Fibroblast of the conjunctiva (primary cell): ENCODE data around the gene FHIT.

Experiments
- DNase-seq: peaks from one replicate; pipeline ENCODE4 v3.0.0-alpha.2; 2010; ENCODE audit warnings: low read depth

FHIT gene

DNA sequence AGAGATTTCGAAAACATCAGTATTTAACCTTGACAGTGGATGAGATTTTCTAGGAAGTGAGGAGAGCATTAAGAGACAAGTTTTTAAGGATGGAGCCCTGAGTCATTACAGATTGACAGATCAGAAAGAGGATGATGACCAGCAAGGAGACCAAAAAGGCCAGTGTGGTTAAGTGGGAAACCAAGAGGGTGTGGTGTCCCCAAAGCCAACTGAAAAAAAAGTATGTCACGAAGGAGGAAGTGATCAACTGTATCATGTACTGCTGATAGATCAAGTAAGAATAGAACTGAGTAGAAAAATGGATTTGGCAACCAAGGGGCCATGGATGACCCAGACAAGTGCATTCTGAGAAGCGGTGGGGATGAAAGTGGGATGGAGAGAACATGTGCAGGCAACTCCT is 491.8 kb downstream of the FHIT start:
- DNase-seq, result no peak

DNA sequence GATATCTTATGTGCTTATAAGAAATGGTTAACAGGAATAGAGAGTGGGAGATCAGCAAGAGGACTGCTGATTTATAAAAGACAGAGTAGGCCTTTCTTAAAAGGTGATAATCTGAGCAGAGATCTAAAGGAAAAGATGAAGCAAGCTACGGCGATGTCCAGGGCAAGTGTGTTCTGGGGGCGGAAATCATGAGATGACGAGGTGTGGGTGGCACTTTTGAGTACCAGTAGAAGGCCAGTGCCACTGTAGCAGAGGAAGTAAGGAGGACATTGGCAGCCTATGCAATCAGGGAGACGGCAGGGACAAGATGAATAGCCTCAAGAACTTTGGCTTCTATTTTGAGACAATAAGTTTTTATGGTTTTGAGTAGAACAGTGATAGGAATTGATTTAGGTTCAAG is 492.4 kb downstream of the FHIT start:
- no peak for DNase-seq

DNA sequence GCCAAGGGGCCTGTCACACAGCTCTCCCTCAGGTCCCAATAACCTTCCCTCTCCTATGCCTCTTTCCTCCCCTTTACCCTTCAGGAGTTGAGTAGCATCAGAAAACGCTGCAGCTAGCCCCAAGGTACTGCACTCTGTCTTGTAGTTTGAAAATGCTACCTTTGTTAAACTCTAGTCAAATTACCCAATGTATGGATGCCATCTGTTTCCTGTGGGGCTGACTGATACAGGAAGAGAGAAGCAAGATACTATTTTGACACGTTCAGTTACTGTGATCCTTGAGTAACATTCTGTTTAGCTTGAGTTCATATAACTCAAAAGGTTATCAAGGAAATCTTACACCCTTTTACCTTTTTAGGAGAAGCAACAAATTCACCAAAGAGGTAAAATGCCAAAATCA is 493.1 kb downstream of the FHIT start:
- no peak for DNase-seq

DNA sequence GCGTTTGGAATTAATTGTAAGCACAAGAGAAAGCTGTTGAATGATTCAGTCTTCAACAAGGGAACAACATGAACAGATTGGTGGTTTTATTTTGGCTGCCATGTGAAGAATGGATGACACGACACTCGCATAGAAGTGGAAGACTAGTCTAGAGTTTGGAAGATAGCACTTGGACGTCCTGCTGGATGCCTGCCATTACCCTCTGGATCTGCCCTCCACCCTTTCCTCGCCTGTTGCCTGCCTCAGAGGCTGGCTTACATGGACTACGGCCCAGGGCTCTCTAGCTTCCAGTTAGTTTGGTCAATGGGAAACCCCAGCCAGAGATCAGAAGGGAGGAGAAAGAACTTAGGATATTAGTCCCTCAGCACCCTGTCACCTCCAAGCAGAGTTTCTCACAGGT is 493.5 kb downstream of the FHIT start:
- DNase-seq, result no peak

DNA sequence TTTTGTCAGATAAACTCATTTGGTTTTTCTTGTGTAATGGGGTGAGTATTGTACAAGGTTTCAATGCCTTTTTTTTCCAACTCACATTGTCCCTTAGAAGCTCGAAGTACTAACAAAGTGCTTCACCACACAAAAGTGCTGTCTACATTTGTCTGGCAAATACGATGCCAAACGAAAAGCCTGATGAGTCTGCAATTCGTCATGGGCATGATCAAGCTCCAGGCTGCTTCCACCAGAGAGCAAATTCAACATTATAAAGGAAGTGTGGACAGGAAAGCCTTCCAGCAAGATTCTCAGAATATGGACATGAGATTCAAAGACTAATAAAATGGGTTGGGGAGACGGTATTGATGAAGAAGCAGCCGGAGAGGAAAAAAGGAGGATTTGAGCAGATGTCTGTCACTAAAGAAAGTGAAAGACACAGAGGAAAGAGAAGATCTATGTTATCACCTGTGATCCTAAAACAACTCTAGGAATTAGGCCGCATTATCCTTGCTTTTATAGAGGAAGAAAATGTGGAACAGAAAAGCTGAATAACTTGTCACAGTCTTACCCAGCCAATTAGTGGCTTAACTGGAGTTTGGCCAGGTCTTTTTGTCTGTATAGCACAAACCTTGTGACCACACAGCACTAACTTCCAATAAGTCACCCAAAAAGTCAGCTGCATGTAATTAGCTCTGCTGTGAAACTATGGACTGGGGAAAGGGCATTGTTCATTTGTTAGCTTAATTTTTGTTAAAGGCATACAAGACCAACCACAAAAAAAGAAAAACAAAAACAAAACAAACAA is 494.8 kb downstream of the FHIT start:
- DNase-seq, result no peak

DNA sequence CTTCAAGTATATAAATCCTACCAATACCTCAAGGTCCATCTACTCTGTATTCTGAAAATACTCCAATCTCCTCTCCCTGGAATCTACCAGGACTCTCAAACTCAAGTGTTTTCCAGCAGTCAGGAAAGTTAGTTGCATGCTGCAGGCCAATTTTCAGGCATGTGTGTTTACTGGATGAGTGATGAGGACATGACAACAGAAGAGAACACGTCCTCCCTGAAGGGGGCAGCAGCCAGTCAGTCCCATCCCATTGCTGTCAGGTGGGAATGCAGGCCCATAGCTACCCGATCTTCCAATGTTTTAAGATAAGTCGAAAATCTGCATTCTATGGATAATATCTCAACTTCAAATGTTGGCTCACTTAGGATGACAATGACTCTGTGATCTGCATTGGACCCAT is 496.2 kb downstream of the FHIT start:
- DNase-seq, result no peak

DNA sequence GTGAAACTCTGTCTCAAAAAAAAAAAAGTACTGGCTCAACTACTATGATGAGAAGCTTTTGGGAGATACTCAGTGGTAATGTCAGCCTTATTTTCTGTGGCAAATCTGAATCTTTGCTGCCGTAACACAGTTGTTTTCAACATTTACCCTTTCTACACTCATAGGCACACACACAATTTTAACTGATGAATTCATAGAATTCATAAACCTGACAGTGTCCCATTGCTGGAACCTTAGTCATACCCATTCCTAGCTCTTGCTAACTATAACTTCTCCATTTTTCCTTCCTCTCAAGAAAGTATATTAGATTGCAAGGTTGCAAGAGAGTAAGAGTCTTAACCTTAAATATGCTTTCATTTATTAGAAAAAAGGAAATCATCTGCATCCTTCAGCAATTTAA is 496.6 kb downstream of the FHIT start:
- no peak for DNase-seq

DNA sequence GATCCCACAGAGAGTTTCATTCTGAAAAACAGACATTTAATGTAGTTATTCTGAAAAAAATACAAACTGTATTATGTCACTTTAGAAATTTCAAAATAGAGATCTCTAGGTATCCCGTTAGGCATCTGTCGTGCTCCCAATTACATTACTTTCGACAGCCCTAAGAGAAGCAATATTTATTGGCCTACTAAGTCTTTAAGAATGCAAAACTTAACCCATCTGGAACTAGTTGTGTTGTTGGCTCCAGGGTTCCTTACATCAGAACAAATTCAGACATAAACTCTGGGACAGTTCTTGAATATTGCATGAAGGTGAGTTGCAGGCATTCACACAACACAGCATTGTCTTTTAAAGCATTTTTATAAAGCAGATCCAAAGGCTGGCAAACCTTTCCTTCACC is 498.4 kb downstream of the FHIT start:
- peak; percentile 65 for DNase-seq

DNA sequence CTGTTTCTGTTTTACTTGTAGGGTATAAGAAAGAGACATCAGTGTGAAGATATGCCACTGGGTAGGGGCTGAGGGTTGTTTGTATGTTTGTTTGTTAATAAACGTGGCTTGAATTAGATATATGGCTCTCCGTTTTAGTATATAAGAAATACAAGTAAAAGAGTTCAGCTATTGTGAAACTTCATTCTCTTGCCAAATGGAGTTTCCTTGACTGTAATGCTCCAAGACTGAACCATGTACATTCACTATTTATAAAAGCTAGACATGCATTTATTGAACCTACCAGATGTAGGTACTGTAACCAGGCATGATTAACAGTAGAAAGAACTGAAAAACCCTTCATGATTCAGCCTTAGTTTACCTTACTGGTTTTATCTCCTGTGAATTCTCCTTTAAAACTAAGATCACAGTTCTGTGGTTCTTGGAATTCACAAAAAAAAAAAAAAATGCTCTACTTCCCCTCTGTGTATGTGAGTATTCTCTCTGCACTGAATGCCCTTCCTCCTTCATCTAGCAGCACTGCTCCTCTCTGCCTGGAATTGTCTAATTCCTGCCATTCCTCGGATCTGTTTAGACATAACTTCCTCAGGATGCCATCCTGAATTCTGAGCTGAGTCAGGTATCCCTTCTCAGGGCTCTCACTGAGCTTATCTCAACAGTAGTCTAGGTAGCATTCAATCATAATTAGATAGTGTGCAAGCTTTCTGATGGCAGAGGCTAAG is 504.4 kb downstream of the FHIT start:
- no peak for DNase-seq

DNA sequence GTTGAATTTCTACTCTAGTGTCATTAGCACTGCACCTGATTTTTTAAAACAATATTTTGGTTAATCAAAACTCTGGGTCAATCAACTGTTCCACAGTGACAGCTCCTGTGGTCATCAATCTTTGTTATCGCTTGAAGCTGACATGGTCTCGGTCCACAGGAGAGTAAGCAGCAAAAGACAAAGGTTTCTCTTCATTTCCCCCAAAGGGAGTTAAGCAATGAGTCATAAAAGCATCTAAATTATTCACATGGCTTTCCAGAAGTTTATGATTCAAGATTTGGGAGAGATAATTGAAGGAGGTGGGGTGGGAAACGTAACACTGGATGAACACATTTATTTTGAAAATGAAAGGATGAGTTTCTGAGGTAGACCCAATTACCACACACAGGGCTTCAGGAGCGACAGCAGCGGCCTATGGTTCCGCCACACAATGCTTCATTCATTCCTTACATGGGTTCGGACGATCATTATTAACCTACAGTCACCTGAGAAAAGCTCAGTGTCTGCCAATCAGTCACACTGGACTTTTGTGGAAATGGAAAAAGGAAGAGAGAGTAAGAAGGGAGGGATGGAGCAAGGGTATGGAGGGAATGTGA is 505.1 kb downstream of the FHIT start:
- DNase-seq, result no peak

DNA sequence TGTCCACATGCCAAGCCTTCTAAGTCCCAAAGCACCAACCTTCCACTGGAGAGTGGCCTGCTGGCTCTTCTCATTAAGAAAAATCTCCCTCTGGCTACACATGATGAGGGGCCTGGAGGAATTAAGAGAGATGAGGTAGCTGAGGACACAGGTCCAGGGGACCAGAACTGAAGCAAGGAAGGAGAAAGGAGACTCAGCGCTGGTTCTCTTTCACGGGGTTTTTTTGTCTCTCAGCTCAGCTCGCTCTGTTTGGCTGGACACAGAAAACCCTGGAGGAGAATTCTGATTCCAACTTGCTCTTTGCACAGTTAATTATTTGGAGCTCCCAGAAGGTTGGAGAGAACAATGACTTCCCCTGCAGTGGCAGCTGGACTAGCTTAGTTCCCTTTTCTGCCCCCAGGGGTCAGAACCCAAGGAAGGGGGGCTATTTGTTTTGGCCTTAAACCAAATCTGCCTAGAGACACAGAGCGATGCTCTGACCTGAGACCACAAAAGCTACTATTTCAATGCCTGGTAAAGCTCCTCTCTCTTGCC is 507.6 kb downstream of the FHIT start:
- DNase-seq, result no peak

DNA sequence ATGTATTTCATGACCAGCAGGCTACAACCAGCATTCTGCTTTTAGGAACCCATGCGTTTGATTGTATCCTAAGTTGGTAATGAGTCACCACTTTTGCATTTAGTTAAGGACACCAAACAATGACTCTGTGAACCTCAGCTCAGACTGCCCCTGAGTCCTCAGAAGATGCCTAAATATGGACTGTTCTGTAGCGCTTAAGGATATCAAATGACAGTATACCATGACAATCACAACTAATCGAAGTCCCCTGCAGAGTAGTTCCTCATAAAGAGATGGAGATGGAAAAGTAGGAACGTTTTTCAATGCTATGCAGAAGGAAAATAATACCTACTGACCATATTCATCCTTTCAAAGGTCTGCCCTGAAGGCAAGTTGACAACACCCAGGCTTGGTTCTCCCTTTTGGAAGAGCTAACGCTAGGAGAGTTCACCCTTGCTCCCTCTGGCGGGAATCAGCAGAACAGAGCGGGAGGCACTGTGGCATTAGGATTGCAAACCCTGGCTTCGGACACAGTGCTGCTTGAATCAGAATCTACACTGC is 508.6 kb downstream of the FHIT start:
- no peak for DNase-seq

DNA sequence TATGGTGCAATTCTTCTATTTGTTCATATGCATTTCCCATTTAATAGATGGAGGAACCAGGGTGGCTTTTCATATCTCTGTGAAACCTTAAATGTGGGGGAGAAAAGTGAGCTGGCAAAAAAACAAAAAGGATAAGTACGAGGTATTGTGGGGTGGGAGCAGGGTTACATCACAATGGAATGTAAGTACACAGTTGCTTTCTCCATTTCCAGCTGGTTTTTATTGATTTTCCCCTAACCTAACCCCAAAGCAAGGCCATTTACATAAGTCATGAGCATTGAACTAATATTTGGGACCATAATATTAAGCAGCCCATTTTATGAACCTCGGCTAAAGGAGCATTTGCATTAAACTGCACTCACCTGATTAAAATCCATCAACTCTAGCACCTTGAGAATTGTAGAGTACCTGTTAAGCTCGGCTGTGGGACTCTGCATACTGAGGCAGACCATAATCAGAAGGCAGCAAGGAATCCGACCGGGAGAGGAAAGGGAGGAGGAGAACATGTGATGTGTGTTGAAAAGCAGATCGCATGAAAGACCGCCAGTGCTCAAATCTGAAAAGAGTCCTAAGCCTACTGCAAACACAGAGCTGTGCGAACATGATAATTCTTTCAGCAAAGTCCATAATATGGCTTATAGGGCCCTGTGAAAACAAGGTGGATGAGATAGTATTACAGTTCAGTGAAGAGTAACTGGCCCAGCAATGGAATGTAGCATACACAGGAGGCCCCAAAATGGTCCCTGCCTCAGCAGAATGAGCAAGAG is 513.4 kb downstream of the FHIT start:
- DNase-seq, result no peak

DNA sequence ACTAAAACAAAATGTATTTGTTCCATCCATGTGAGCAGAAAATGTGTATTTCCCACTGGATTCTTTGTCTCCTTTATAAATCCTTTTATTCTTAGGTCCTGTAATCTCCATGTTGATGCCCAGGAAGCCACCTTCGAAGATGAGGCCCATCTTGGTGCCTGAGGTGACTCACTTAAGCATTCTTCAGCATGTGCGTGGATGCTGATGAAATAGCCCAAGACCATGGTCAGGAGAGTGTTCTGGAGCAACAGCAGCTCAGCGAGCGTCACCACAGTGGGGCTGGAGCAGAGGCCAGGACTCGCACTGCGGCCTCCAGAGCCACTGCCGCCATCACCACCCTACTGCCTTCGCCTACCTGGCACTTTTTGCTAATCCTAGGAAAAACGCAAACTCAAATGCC is 520.9 kb downstream of the FHIT start:
- no peak for DNase-seq

DNA sequence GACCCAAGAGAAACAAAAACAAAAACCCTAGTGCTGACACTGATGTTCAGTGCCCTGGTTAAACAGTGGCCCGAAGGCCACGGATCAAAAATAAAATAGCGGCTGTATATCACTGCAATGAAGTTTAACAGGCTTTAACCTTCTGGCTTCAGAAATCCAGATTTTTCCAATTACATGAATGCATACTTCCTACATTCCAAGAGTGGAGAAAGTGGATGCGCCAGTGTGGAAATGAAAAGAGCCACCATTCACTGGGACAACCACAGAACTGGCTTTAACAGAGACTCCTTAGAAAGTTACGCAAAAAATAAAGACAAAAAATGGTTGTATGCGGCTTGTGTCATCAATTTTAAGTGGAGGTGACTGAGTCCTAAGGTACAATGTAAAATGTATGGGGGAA is 522.2 kb downstream of the FHIT start:
- no peak for DNase-seq

DNA sequence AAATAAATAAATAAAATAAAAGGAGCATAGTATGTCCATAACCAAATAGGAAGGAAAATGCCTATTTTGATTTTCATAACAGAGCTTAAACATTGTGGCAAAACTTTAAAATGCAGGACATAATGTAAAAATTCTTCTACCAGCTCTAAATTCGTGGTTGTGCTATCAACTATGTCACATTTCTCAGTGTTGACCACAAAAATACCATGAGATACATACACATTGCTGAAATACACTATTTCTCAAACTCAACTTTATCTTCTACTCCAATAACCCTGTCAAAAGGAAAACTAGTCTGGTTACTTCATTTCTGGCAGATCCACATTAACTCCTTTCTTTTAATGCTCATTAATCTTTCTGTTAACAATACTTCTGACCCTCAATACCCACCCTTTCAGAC is 523.2 kb downstream of the FHIT start:
- DNase-seq, result no peak

DNA sequence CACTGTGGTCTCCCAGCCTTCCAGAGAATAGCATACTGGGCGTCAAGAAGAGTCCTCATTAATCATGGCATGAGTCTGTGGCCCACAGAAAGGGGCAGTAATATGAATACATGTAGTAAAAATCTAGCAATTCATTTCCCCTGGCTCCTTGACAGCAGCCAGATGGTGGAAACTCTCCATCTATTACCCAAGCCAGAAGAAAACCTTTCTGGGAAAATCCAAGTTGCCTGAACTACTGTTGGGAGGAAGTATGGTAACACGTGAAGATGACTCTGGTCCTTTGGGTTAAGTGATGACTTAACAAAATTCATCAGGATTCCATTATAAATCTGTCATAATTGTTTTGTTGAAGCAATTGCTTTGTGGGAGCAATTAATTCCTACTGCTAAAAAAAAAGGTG is 530.5 kb downstream of the FHIT start:
- no peak for DNase-seq

DNA sequence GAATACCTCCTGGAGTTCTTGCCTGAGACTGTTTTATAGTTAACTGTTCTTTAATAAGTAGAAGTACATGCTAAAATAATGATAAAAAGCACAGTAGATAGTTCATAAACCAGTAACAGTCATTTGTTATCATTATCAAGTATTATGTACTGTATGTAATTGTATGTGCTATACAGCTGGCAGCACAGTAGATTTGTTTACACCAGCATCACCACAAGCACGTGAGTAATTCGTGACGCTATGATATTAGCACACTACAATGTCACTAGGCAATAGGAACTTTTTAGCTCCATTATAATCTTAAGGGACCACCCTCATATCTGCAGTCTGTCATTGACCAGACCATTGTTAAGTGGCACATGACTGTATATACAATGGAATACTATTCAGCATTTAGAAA is 534.7 kb downstream of the FHIT start:
- no peak for DNase-seq

DNA sequence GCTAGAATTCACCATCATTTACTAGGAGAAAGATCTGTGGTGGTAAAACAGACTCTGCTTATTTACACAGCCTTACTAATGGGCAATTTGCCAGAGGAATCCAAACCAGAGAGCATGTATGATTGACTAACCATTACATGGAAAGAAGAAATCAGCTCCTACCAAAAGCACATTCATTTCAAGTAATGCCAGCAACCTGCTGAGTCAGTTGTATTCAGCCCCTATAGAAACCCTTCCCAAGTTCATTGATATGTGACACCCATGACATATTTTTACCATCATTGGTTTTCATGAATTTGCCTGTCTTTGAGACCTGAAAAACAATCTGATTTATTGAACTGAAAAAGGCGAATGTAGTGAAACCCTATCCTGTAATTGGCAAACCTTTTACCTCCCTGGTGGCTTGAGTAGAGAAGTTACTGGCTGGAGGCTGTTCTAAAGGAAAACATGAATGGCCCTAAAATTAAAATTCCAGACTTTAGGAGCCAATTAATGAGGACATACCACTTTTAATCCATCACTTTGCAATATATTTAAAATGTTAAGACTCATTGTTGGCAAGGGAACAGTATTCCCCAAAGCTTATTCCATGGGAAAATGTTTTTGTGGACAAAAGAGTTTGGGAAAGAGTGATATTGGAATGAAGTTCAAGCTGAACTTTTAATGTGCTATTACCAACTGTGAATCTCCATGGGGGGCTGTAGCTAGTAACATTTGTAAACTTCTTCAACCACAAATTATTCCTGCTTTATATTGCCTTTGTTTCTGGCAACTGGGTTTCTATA is 542.9 kb downstream of the FHIT start:
- DNase-seq, result peak; percentile 68

DNA sequence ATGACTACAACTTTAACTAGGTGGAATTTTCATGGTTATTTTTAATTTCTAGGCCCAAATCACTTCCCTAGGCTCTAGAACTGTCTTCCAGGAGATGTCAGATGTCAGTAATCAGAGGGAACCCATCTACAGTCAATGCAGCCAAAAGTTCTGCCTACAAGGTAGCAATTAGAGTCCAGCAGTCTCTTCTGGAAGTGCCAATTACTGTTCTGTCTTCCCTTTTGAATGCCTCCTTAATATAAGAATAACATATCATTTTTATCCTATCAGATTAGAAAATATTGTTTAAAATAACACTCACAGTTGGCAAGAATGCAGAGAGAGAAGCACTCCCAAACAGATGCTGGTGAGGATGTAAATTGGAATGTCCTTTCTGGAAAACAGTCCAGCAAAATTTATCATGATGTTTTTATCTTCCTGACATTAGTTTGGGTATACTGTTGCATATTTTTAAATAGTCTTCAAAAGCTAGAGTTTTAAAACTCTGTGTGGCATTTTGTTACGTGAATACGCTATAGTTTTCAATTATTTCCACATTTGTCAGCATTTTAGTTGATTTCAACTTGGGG is 543.7 kb downstream of the FHIT start:
- no peak for DNase-seq
